Natural killer cell (primary cell): ENCODE results near the gene DCDC2C. TPM values are rescaled to one million over a fixed set of nuclear protein-coding genes. Genes with fewer than 3 reads are reported as not detected.

Experiments used
- ATAC-seq, 3 donors: fragments of 150-1000 bp in 2 of 3; fragments of 200-7000 bp in 1 of 3; cut with Tn5 transposase; 1 replicate in 1 of 3; 2 replicates in 2 of 3; pipeline ENCODE4 v1.10.0; 2021; ENCODE audit warnings: mild to moderate bottlenecking in 2 of 3, moderate library complexity in 2 of 3
- DNase-seq, 2 donors: peaks; one replicate each; pipeline versions ENCODE4 v3.0.0 to v3.0.0-alpha.2; 2013 to 2021; ENCODE audit warnings: mixed read lengths in 1 of 2
- H3K27ac ChIP-seq: one replicate; pipeline ENCODE4 v1.5.1; 2013; ENCODE audit warnings: mild to moderate bottlenecking, low read length
- H3K27me3 ChIP-seq: one replicate; pipeline ENCODE4 v1.6.1; 2013; ENCODE audit warnings: low read length; ENCODE audit not compliant: control insufficient read depth, insufficient read depth
- H3K36me3 ChIP-seq: one replicate; pipeline ENCODE4 v1.6.1; 2013; ENCODE audit warnings: low read length; ENCODE audit not compliant: control insufficient read depth, insufficient read depth
- H3K4me1 ChIP-seq: one replicate; pipeline ENCODE4 v1.6.1; 2013; ENCODE audit warnings: low read length; ENCODE audit not compliant: control insufficient read depth, insufficient read depth
- H3K4me3 ChIP-seq: one replicate; pipeline ENCODE4 v1.5.1; 2013; ENCODE audit warnings: low read length
- H3K9me3 ChIP-seq: one replicate; pipeline ENCODE4 v1.6.1; 2013; ENCODE audit warnings: low read length; ENCODE audit not compliant: control insufficient read depth, insufficient read depth
- H3K27ac Mint-ChIP-seq, 2 donors: one replicate each; pipeline ENCODE4 v1.8.0; 2022; ENCODE audit warnings: mild to moderate bottlenecking in 2 of 2, mixed read lengths in 2 of 2, moderate library complexity in 1 of 2
- H3K27me3 Mint-ChIP-seq, 2 donors: one replicate each; pipeline ENCODE4 v1.8.0; 2022; ENCODE audit warnings: low read depth in 2 of 2, mixed read lengths in 2 of 2
- H3K36me3 Mint-ChIP-seq: one replicate; pipeline ENCODE4 v1.8.0; 2022; ENCODE audit warnings: mixed read lengths
- H3K4me1 Mint-ChIP-seq, 2 donors: one replicate each; pipeline ENCODE4 v1.8.0; 2022; ENCODE audit warnings: mixed read lengths in 2 of 2
- H3K4me3 Mint-ChIP-seq: one replicate; pipeline ENCODE4 v1.8.0; 2022; ENCODE audit warnings: mild to moderate bottlenecking, moderate library complexity, mixed read lengths
- H3K9me3 Mint-ChIP-seq, 2 donors: one replicate each; pipeline ENCODE4 v1.8.0; 2022; ENCODE audit warnings: mixed read lengths in 2 of 2
- CTCF ChIP-seq: fragments of 200-600 bp; IDR thresholded peaks from one replicate; pipeline ENCODE4 v1.8.0; 2022; ENCODE audit warnings: antibody characterized with exemption
- WGBS: methylation state at CpG from one replicate; pipeline ENCODE4 v1.1.7; 2013; ENCODE audit warnings: missing lambda C conversion rate; ENCODE audit not compliant: insufficient coverage; 5-methylcytosine and 5-hydroxymethylcytosine counted together
- intact Hi-C: fragments of 100-400 bp; cut with micrococcal nuclease; formaldehyde crosslinking; loops from one replicate; pipeline ENCODE4 v1.14.2; 2022
- total RNA-seq, 4 donors: library from RNA; stranded (reverse); fragments of 120-200 nt in 1 of 4; gene quantifications; one replicate each; pipeline versions ENCODE4 v1.2.3 to v1.2.4, GENCODE V29; 2013 to 2022

Gene DCDC2C
- total RNA-seq, 3 donors from 2014 or later (not counting 1 experiment from before 2014, with no cell fraction given): not detected

DNA sequence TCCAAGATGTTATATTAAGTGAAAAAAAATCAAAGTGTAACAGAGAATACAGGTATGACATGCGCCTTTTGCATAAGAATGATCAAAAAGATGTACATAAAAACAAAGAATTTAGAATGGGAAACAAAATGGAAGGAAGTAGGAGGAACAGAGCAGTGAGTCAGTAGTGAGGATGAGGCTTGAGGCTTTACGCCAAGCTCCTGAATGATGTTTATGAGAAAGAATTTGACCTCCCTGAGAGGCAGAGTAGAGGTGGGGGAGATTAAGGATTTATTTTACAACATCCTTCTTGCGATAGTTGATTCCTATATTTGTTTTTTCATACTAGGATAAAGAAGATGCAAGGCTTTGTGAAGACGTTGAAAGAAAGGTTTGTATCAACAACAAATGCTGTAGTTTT lies 81.4 kb downstream of the DCDC2C start:
- Mint-ChIP-seq H3K9me3 (no peaks in the 10 kb centered on the region), H3K4me1 (peaks cover 8 to 13% of the 10 kb centered on the region in 2 donors), H3K4me3 (no peak overlapping the region), H3K36me3 (no peaks in the 10 kb centered on the region), H3K27ac (no peak overlapping the region), H3K27me3 (peaks cover 0 to 5% of the 10 kb centered on the region in 2 donors)
- no peaks in the 10 kb centered on the region for H3K27me3 ChIP-seq
- ATAC-seq (no peak), DNase-seq (no peak)
- no peak for TF ChIP-seq CTCF
- no peaks in the 10 kb centered on the region for H3K36me3 ChIP-seq
- peaks cover 4% of the 10 kb centered on the region for H3K4me1 ChIP-seq
- H3K27ac ChIP-seq: no peak overlapping the region
- no peak overlapping the region for H3K4me3 ChIP-seq
- intact Hi-C loops: no loop called here
- 86% methylated on average over 3 of the region's 4 CpGs for WGBS
- H3K9me3 ChIP-seq: no peaks in the 10 kb centered on the region

DNA sequence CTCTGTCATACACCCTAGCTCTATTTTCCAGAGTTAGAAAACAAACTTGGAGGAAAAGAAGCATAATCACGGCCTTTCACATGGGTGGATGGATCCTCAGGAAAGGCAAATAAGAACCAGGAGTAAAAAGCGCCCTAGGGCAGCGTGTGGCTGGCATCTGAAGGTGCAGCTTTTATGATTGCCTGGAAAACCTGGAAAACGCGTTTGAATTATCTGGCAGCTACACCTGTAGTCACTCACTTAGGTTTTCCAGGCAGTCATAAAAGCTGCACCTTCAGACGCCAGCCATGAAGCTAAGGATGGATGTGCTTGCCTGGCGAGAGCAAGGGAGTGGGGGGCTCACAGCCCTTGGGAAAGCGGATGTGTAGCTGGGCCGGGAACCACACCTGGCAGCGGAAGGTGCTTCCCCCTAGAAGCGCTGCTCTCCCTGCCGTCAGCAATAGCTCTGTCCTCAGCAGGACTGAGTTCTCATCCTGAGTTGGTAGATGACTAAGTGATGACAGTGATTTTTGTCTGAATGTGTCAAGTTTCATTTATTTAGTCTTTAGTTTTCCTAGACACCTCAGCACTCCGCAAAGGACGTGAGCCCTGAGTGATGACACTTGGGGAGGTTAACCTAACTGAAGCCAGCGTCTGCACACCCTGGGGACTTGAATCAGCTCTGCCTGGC lies 82.0 kb downstream of the DCDC2C start:
- no peaks in the 10 kb centered on the region for H3K27me3 ChIP-seq
- H3K4me3 Mint-ChIP-seq: no peak overlapping the region
- H3K27ac Mint-ChIP-seq: no peak overlapping the region
- no peak overlapping the region for H3K4me3 ChIP-seq
- H3K9me3 ChIP-seq: no peaks in the 10 kb centered on the region
- DNase-seq: no peak
- H3K36me3 Mint-ChIP-seq: no peaks in the 10 kb centered on the region
- no peak overlapping the region for H3K27ac ChIP-seq
- no peaks in the 10 kb centered on the region for H3K36me3 ChIP-seq
- no peak for TF ChIP-seq CTCF
- H3K9me3 Mint-ChIP-seq: no peaks in the 10 kb centered on the region
- ATAC-seq: no peak
- intact Hi-C loops: no loop called here
- no peaks in the 10 kb centered on the region for H3K27me3 Mint-ChIP-seq
- H3K4me1 ChIP-seq: peaks cover 3% of the 10 kb centered on the region
- H3K4me1 Mint-ChIP-seq: peaks cover 7% of the 10 kb centered on the region in 2 donors
- 92% methylated on average over 15 of the region's 15 CpGs for WGBS

- no peak overlapping the region for H3K4me3 ChIP-seq
- H3K36me3 Mint-ChIP-seq: no peaks in the 10 kb centered on the region
- no peaks in the 10 kb centered on the region for H3K36me3 ChIP-seq
- no peak for TF ChIP-seq CTCF
- H3K4me1 Mint-ChIP-seq: peaks cover 2% of the 10 kb centered on the region in 2 donors
- no peaks in the 10 kb centered on the region for H3K27me3 ChIP-seq
- no peak overlapping the region for H3K27ac Mint-ChIP-seq
- DNase-seq: no peak
- H3K27me3 Mint-ChIP-seq: no peaks in the 10 kb centered on the region
- no peak overlapping the region for H3K27ac ChIP-seq
- intact Hi-C loops: no loop called here
- no peaks in the 10 kb centered on the region for H3K4me1 ChIP-seq
- H3K9me3 ChIP-seq: no peaks in the 10 kb centered on the region
- 93% methylated on average over 9 of the region's 10 CpGs for WGBS
- no peak overlapping the region for H3K4me3 Mint-ChIP-seq
- H3K9me3 Mint-ChIP-seq: no peaks in the 10 kb centered on the region
- no peak for ATAC-seq
Observed at GRCh38 chr2:3785890-3786273, 82.5 kb downstream of the DCDC2C start.

- intact Hi-C loops: no loop called here
- no peak overlapping the region for H3K27ac Mint-ChIP-seq
- H3K27me3 Mint-ChIP-seq: no peaks in the 10 kb centered on the region
- Histone ChIP-seq H3K4me3 (no peak overlapping the region), H3K36me3 (no peaks in the 10 kb centered on the region), H3K4me1 (no peaks in the 10 kb centered on the region), H3K9me3 (no peaks in the 10 kb centered on the region), H3K27ac (no peak overlapping the region), H3K27me3 (no peaks in the 10 kb centered on the region)
- DNase-seq (no peak), ATAC-seq (no peak)
- H3K36me3 Mint-ChIP-seq: no peaks in the 10 kb centered on the region
- no peaks in the 10 kb centered on the region for H3K4me1 Mint-ChIP-seq
- H3K9me3 Mint-ChIP-seq: no peaks in the 10 kb centered on the region
- no peak overlapping the region for H3K4me3 Mint-ChIP-seq
- no peak for TF ChIP-seq CTCF
Observed at GRCh38 chr2:3787768-3788167, 84.4 kb downstream of the DCDC2C start.
